Karpas-422 (cell line): ENCODE measurements around the gene PRSS12. TPM values are rescaled to one million over a fixed set of nuclear protein-coding genes. Genes with fewer than 3 reads are reported as not detected.
A peak's percentile ranks its signal among the peaks of the same experiment; 100 is the strongest.

Experiments used
- DNase-seq: peaks from one replicate; pipeline ENCODE4 v3.0.0-alpha.2; 2015
- H2AFZ ChIP-seq: fragments of 200-600 bp; sonication (generic); 2 replicates; pipeline ENCODE4 v1.6.1; 2014; ENCODE audit warnings: antibody characterized with exemption, low read length, mixed read lengths
- H3K27ac ChIP-seq: fragments of 200-600 bp; sonication (generic); 2 replicates; pipeline ENCODE4 v1.5.1; 2014; ENCODE audit warnings: mild to moderate bottlenecking, low read length, moderate library complexity
- H3K27me3 ChIP-seq: fragments of 200-600 bp; sonication (generic); 2 replicates; pipeline ENCODE4 v1.6.1; 2014; ENCODE audit warnings: low read length, mixed read lengths
- H3K36me3 ChIP-seq: fragments of 200-600 bp; sonication (generic); 2 replicates; pipeline ENCODE4 v1.6.1; 2014; ENCODE audit warnings: low read length, mixed read lengths; ENCODE audit not compliant: insufficient read depth
- H3K4me1 ChIP-seq: fragments of 200-600 bp; sonication (generic); 2 replicates; pipeline ENCODE4 v1.6.1; 2014; ENCODE audit warnings: mild to moderate bottlenecking, low read length, mixed read lengths
- H3K4me2 ChIP-seq: fragments of 200-600 bp; sonication (generic); 2 replicates; pipeline ENCODE4 v1.6.1; 2014; ENCODE audit warnings: low read length, low read depth, mild to moderate bottlenecking; ENCODE audit not compliant: poor library complexity, severe bottlenecking
- H3K4me3 ChIP-seq: fragments of 200-600 bp; sonication (generic); 2 replicates; pipeline ENCODE4 v1.5.1; 2014; ENCODE audit warnings: mild to moderate bottlenecking, antibody characterized with exemption, low read length, mixed read lengths
- H3K79me2 ChIP-seq: fragments of 200-600 bp; sonication (generic); 2 replicates; pipeline ENCODE4 v1.6.1; 2014; ENCODE audit warnings: mild to moderate bottlenecking, low read length, mixed read lengths
- H3K9ac ChIP-seq: fragments of 200-600 bp; sonication (generic); 2 replicates; pipeline ENCODE4 v1.6.0; 2014; ENCODE audit warnings: low read length
- H3K9me2 ChIP-seq: fragments of 200-600 bp; sonication (generic), shearing (Covaris generic); replicated peaks from 2 replicates; pipeline ENCODE4 v1.6.0; 2014; ENCODE audit warnings: mild to moderate bottlenecking, low read length, moderate library complexity; ENCODE audit not compliant: insufficient read depth
- H3K9me3 ChIP-seq: fragments of 300-700, 200-600 bp; sonication (generic); 2 replicates; pipeline ENCODE4 v1.6.1; 2014; ENCODE audit warnings: low read length, mixed read lengths
- H4K20me1 ChIP-seq: fragments of 200-600 bp; sonication (generic); 2 replicates; pipeline ENCODE4 v1.6.1; 2014; ENCODE audit warnings: mild to moderate bottlenecking, antibody characterized with exemption, low read length, low read depth; ENCODE audit not compliant: insufficient read depth
- total RNA-seq: library from RNA; depleted of rRNA; stranded (reverse); fragments of >200 nt; shearing (Covaris generic); gene quantifications from 2 replicates; pipeline ENCODE4 v1.2.3, GENCODE V29; 2014; ENCODE audit warnings: low replicate concordance

Gene PRSS12
- total RNA-seq, 1 experiment from 2014 or later = not detected

GRCh38 chr4:118285931-118286330 lies 66.9 kb downstream of the PRSS12 start:
- Histone ChIP-seq H4K20me1 (no peaks in the 10 kb centered on the region), H3K27me3 (no peaks in the 10 kb centered on the region), H3K9ac (no peak overlapping the region), H3K4me3 (no peak overlapping the region), H3K4me1 (peaks cover 9% of the 10 kb centered on the region), H3K9me2 (no peaks in the 10 kb centered on the region), H3K9me3 (no peaks in the 10 kb centered on the region), H3K4me2 (no peak overlapping the region), H3K79me2 (no peaks in the 10 kb centered on the region), H3K27ac (no peak overlapping the region), H2AFZ (no peak overlapping the region), H3K36me3 (peaks cover 10% of the 10 kb centered on the region; the same call in 1 of the 2 replicates)
- no peak for DNase-seq

- Histone ChIP-seq H3K9me3 (no peaks in the 10 kb centered on the region), H3K4me3 (no peak overlapping the region), H4K20me1 (peaks cover 9% of the 10 kb centered on the region; the same call in 1 of the 2 replicates), H3K4me2 (no peak overlapping the region), H3K27ac (no peak overlapping the region), H3K36me3 (peaks cover 28% of the 10 kb centered on the region), H3K4me1 (peaks cover 23% of the 10 kb centered on the region), H3K9ac (no peak overlapping the region), H3K9me2 (no peaks in the 10 kb centered on the region), H2AFZ (no peak overlapping the region), H3K27me3 (no peaks in the 10 kb centered on the region), H3K79me2 (peaks cover 2% of the 10 kb centered on the region)
- peak; percentile 78 for DNase-seq
Observed at GRCh38 chr4:118284169-118284568, 68.6 kb downstream of the PRSS12 start.

GRCh38 chr4:118282692-118283091 lies 70.1 kb downstream of the PRSS12 start:
- H3K4me1 ChIP-seq = peaks cover 30% of the 10 kb centered on the region
- no peaks in the 10 kb centered on the region for H3K27me3 ChIP-seq
- peaks cover 7% of the 10 kb centered on the region for H3K79me2 ChIP-seq
- peaks cover 13% of the 10 kb centered on the region; the same call in 1 of the 2 replicates for H4K20me1 ChIP-seq
- H2AFZ ChIP-seq = no peak overlapping the region
- no peak overlapping the region for H3K27ac ChIP-seq
- no peak overlapping the region for H3K4me2 ChIP-seq
- H3K4me3 ChIP-seq = no peak overlapping the region
- H3K9ac ChIP-seq = no peak overlapping the region
- H3K36me3 ChIP-seq = peaks cover 30% of the 10 kb centered on the region
- H3K9me2 ChIP-seq = no peaks in the 10 kb centered on the region
- no peaks in the 10 kb centered on the region for H3K9me3 ChIP-seq
- DNase-seq = peak; percentile 56

DNA sequence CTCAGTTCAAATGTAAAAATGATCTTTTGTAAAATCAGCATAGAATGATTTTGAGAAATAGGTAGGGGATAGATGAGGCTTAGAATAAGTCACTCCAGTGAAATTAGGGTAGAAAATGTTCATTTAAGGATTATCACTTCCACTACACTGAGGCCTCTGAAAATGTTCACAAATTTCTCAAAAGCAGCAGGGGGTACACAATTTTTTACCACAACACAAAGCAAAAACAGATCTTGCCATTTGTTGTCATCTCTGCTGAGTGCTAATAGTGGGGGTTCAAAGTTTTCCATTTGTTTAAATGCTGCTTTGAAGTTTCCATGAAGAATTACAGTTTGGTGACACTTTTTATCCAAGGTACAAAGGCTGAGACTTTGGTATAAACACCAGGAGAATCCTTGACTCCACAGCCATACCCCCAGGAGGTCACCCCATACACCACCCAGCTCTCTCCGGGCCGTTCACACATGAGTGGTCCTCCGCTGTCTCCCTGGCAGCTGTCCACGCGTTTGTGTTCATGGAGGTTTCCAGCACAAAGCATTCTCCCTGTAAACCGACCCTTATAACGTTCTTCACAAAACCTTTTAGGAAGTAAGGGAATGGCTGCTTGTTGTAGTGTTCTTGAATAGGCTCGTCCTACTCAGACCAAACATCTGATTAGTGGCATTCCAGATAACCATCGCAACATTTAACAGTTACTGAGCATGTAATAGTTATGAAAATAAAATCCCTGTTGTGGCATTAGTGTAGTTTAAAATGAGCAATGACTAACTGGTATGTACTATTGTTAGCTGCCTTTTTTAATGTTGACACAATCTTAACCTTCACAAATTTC lies 71.0 kb downstream of the PRSS12 start:
- H3K4me2 ChIP-seq = no peak overlapping the region
- H3K4me3 ChIP-seq = no peak overlapping the region

DNA sequence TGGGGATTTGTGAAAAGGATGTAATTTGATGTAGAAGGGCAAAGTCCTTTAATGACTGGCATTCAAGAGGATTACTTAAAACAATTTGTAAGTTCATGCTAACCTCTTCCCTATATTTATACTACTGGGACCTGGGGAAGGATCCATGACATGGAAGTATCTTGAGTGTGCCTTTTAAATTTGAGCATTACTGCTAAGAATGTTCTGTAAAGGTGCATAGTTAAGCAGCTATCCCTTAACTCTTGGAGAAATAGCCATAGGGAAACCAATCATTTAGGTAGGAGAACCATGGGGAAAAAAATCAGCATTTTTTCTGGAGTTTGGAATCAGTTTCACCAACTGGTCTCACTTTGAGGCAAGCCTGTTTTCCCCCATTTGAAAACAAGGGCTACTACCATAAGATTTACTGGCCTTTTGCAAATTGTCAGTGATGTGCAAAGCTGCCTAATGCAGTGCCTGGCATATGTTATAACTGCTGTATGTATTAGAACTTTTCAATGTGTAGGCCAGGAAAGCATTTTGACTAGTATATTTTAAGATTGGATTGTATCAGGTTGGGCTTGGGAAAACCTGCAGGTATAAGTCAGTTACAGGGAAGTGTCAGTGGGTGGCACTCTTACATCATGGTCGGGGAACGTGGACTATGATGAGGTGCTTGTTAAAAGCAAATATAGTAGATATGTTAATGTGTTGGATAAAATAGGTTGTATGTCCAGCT lies 72.1 kb downstream of the PRSS12 start:
- Histone ChIP-seq H3K27ac (peak overlapping the region; percentile 70; the same call in 1 of the 2 replicates), H3K4me3 (peak overlapping the region; percentile 95), H3K36me3 (peaks cover 30% of the 10 kb centered on the region), H3K79me2 (peaks cover 7% of the 10 kb centered on the region), H2AFZ (no peak overlapping the region), H3K9ac (peak overlapping the region; percentile 97), H3K4me1 (peaks cover 32% of the 10 kb centered on the region), H3K9me2 (no peaks in the 10 kb centered on the region), H3K27me3 (no peaks in the 10 kb centered on the region), H3K4me2 (peak overlapping the region; percentile 80), H4K20me1 (peaks cover 13% of the 10 kb centered on the region; the same call in 1 of the 2 replicates), H3K9me3 (no peaks in the 10 kb centered on the region)
- peak; percentile 69 for DNase-seq

More for the DNA sequence above, 71.0 kb downstream of the PRSS12 start:
- peaks cover 30% of the 10 kb centered on the region for H3K36me3 ChIP-seq
- peaks cover 32% of the 10 kb centered on the region for H3K4me1 ChIP-seq
- H3K27ac ChIP-seq = no peak overlapping the region
- peaks cover 7% of the 10 kb centered on the region for H3K79me2 ChIP-seq
- peak; percentile 67 for DNase-seq
- H3K9me2 ChIP-seq = no peaks in the 10 kb centered on the region
- no peak overlapping the region for H2AFZ ChIP-seq
- peaks cover 13% of the 10 kb centered on the region; the same call in 1 of the 2 replicates for H4K20me1 ChIP-seq
- no peaks in the 10 kb centered on the region for H3K27me3 ChIP-seq
- no peaks in the 10 kb centered on the region for H3K9me3 ChIP-seq
- H3K9ac ChIP-seq = no peak overlapping the region

GRCh38 chr4:118279920-118280432 lies 72.8 kb downstream of the PRSS12 start:
- Histone ChIP-seq H3K9ac (peak overlapping the region; percentile 97), H3K4me2 (peak overlapping the region; percentile 80), H3K27ac (peak overlapping the region; percentile 70), H3K9me2 (no peaks in the 10 kb centered on the region), H3K4me3 (peak overlapping the region; percentile 95), H4K20me1 (peaks cover 13% of the 10 kb centered on the region; the same call in 1 of the 2 replicates), H3K27me3 (no peaks in the 10 kb centered on the region), H3K36me3 (peaks cover 30% of the 10 kb centered on the region), H3K9me3 (no peaks in the 10 kb centered on the region), H3K4me1 (peaks cover 32% of the 10 kb centered on the region), H2AFZ (no peak overlapping the region), H3K79me2 (peaks cover 7% of the 10 kb centered on the region)
- DNase-seq = peak; percentile 44

DNA sequence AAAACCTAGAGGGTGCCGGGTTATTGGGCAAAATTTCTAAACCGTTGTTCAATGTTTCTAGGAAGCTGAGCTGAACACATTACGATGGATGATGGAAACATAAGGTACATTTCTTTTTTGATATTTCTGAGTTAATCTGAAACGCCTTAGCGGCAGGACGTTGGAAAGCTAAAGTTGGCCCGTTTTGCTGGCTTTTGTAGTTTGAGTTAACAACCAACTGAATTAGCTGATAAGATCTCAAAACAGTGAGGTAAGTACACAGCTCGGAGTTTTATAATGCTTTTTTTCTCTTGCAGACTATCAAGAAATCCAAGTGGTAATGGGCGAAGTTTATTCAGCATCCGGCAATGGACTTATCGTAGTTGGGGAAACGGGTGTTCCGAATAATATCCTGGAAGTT lies 73.5 kb downstream of the PRSS12 start:
- Histone ChIP-seq H3K9ac (peak overlapping the region; percentile 97), H3K9me2 (no peaks in the 10 kb centered on the region), H3K27ac (peak overlapping the region; percentile 70), H3K27me3 (no peaks in the 10 kb centered on the region), H3K4me2 (peak overlapping the region; percentile 80), H4K20me1 (peaks cover 13% of the 10 kb centered on the region; the same call in 1 of the 2 replicates), H3K79me2 (peaks cover 7% of the 10 kb centered on the region), H3K36me3 (peaks cover 30% of the 10 kb centered on the region), H3K9me3 (no peaks in the 10 kb centered on the region), H3K4me3 (peak overlapping the region; percentile 95), H2AFZ (no peak overlapping the region), H3K4me1 (peaks cover 31% of the 10 kb centered on the region)
- peak; percentile 63 for DNase-seq
